GM12892 (cell line): Measurements from ENCODE around the gene TMEM45A.
A peak's percentile ranks its signal among the peaks of the same experiment; 100 is the strongest.

Experiments used
- DNase-seq: peaks from one replicate; pipeline ENCODE4 v3.0.0; 2011; ENCODE audit not compliant: insufficient read length
- FAIRE-seq: peaks from 2 replicates; lab custom pipeline; 2011; peaks lifted over from hg19 to GRCh38; lab: Jason Lieb, UNC
- POLR2A ChIP-seq: IDR thresholded peaks from 2 replicates; pipeline ENCODE4 v1.6.1; 2011; ENCODE audit warnings: low read depth, low read length, control low read depth
- POLR2AphosphoS5 ChIP-seq: IDR thresholded peaks from 2 replicates; pipeline ENCODE4 v1.6.1; 2011; ENCODE audit warnings: low read depth, low read length, control low read depth
- TAF1 ChIP-seq: IDR thresholded peaks from 2 replicates; pipeline ENCODE4 v1.6.1; 2011; ENCODE audit warnings: low read depth, mild to moderate bottlenecking, control low read depth, low read length, borderline replicate concordance

TMEM45A gene

DNA sequence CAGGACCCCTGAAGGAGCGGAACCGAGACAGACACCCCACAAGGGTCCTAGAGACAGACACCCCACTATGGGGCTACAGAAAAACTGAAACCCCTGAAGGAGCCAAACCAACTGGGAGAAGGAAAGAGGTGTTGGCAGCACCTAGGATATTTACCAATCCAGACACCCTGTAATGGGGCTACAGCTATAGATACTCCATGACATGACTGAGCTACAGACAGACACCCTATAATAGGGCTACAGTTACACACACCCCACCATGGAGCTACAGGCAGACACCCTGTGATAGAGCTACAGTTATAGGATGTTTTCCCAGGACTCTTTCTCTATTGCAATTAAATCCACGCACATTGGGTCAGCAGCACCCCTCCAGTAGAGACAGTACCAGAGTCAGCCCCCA lies 94.4 kb downstream of the TMEM45A start:
- no peak for FAIRE-seq
- no peak for DNase-seq
- TF ChIP-seq POLR2A, result no peak
- no peak for TF ChIP-seq TAF1
- TF ChIP-seq POLR2AphosphoS5, result no peak

DNA sequence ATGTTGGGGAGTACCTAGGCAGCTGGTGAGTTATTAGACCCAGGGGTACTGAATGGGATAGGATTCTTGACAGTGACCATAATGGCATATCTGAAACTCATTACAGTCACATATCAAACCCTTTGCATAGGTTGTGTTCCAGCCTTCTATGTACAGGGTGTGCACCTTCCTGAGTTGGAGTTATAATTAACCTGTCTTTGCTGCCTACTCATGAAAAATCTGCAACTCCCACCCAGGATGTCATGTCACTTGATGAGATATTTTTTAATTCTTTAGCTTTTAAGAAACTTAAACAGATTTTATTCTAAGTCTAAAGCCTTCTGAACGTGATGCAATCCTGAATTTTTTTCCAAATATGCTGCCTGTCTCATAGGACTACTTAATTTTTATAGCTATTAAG lies 95.8 kb downstream of the TMEM45A start:
- no peak for TF ChIP-seq TAF1
- TF ChIP-seq POLR2AphosphoS5, result no peak
- TF ChIP-seq POLR2A, result no peak
- FAIRE-seq (no peak), DNase-seq (no peak)

DNA sequence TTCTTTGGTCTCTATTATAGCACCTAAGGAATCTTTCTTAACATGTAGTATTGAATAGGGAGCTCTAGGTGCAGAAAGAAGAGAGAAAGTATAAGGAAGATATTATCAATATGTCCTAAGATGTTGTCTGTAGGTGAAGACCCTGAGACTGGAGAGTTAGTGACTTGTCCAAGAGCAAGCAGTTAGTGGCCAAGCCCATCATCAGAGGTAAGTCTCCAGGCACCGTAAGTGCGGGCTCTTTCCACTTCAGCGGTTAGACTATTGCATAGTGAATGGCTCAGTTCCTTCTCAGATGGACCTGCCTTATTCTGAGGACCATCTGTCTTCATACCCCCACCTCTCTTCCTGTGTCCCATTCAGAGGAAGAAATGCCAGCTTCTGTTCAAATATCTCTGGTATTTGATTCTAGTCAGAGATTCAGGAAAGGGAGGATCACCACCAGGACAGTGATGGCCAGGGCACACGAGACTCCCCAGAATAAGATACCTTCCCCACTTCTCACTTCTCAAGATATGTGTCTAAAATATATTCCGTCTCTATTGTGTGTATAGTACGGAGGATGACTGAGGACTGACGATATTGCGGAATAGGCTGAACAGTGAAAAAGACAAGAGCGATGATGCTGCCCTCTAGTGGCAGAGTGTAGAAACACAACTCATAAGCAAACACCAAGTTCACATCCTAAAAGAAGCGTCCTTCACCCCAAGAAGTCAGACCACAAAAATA lies 97.9 kb downstream of the TMEM45A start:
- FAIRE-seq (peak; percentile 95), DNase-seq (peak; percentile 26)
- TF ChIP-seq POLR2AphosphoS5 (no peak), TAF1 (no peak), POLR2A (no peak)

DNA sequence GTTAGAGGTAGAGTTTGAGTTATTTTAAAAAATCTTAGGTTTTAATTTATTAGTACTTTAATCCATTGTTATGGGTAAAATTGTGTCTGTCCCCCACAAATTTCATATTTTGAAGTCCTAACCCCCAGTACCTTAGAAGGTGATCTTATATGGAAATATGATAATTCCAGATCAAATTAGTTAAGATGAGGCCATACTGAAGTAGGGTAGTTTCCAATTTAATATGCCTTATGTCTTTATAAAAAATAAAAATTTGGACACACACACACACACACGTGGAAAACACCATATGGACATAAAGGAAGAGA lies 98.4 kb downstream of the TMEM45A start:
- no peak for TF ChIP-seq TAF1
- no peak for FAIRE-seq
- no peak for DNase-seq

DNA sequence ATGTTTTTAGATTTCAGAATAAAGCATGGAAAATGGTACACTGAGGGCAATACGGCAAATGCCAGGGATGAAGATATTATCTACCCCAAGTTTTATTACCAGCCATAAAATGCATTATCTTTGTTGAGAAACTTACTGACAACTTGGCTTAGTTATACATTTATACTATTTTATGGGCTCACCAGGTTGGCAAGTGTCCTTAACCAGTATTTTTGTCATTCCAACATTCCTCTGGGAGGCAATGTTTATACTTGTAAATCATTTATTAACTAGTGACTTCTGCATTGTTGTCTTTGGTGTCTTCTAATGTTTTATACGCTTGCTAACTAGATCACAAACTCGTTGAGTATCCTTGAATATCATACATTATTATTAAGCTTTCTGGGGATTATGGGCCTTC lies 99.0 kb downstream of the TMEM45A start:
- TF ChIP-seq POLR2AphosphoS5 (no peak), POLR2A (no peak), TAF1 (no peak)
- FAIRE-seq (no peak), DNase-seq (no peak)

DNA sequence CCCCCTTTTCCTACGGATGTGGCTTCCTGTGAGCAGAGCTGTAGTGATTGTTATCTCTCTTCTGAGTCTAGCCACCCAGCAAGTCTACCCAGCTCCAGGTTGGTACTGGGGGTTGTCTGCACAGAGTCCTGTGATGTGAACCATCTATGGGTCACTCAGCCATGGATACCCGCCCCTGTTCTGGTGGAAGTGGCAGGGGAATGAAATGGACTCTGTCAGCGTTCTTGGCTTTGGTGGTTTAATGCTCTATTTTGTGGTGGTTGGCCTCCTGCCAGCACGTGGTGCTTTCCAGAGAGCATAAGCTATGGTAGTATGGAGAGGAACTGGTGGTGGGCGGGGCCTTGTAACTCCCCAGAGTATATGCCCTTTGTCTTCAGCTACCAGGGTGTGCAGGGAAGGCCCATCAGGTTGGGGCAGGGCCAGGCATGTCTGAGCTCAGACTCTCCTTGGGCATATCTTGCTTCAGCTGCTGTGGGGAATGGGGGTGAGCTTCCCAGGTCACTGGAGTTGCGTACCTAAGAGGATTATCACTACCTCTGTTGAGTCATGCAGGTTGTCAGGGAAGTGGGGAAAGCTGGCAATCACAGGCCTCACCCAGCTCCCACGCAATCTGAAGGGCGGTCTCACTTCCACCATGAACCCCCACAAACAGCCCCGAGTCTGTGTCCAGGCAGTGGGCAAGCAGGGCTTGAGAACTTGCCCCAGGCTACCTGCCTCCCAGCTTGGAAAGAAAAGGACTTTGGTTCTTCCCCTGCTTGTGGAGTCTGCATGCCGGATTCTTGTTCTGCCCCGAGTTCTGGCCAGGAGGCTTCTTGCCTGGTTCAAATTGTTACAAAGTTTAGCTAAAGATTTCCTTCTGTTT lies 108.0 kb downstream of the TMEM45A start:
- DNase-seq (no peak), FAIRE-seq (no peak)
- no peak for TF ChIP-seq POLR2A

DNA sequence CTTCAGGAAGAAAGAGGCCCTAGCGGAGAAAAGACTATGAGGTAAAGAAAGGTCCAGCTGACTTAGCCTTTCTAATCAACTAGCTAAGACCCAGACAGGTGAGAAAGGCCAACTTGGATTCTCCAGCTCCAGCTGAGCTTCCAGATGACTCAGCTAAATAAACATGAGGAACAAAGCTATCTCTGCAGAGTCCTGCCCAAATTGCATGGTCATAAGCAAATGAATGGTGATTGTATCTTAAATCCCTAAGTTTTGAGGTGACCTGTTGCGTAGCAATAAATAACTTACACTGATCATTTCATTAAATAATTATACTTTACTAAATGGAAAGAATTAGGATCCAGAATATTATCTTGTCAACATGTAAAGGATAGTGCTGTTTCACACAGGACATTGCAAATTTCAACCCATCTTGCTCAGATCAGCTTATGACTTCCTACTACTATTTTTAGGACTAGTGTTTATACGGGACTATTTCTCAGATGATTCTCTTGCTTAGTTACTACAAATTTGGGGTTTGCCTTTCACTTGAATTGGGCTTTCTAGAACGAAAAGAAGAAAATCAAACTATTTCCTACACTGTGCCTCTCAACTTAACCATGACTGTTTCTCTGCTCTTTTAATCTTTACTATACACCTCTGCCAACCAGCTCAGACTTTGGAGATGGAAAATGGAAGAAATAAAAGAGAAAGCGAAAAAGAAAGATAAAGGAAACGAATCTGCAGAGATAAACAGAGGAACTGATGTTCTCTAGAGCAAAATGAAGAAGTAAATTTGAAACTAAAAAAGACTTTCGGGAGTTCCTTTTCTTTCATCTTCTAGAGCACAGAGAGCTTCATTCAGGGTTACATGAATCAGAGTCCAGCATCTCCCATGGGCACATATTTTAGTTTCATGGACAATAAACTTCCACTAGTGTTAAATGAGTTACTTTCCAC lies 110.4 kb downstream of the TMEM45A start:
- DNase-seq (no peak), FAIRE-seq (peak; percentile 78)
- TF ChIP-seq POLR2AphosphoS5 (no peak), TAF1 (no peak), POLR2A (no peak)

DNA sequence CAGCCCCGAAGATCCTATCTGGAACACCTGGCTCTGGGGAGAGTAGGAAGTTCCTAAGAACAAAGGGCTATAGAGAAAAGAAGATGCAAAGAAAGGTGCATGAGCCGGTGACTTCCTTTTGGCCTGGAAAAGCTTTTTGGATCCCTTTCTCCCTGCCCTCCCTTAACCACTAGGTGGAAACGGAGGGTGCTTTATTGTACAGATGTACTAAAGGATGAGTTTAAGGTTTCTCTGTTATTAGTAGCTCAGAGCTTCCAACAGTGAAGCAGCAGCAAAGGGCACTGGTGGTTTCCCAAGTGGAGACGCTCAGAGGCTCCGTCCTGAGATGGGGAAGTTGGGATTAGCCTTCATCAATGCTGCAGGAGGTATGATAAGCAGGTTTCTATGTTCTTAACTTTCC lies 111.0 kb downstream of the TMEM45A start:
- TF ChIP-seq POLR2A (no peak), TAF1 (no peak), POLR2AphosphoS5 (no peak)
- DNase-seq (no peak), FAIRE-seq (peak; percentile 44)

DNA sequence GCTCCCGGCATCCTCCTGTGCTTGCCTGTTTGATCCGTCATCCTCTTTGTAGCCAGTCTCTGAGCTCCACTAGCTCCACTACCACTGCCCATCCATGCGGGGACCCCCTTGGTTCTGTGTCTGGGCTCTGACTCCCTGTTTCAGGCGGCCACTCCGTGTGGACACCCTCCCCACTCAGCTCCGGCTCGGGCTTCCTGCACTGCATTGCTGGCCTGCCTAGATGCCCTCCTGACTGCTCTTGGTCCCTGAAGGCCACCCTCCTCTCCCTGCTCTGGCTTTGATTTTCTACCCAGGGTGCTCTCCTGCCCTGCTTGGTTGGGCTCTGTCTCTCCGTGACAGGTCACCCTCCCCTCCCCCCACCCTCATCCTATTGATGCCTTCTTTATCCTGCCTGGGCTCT lies 112.9 kb downstream of the TMEM45A start:
- FAIRE-seq (no peak), DNase-seq (no peak)
- no peak for TF ChIP-seq POLR2A
- TF ChIP-seq POLR2AphosphoS5, result no peak
- no peak for TF ChIP-seq TAF1

DNA sequence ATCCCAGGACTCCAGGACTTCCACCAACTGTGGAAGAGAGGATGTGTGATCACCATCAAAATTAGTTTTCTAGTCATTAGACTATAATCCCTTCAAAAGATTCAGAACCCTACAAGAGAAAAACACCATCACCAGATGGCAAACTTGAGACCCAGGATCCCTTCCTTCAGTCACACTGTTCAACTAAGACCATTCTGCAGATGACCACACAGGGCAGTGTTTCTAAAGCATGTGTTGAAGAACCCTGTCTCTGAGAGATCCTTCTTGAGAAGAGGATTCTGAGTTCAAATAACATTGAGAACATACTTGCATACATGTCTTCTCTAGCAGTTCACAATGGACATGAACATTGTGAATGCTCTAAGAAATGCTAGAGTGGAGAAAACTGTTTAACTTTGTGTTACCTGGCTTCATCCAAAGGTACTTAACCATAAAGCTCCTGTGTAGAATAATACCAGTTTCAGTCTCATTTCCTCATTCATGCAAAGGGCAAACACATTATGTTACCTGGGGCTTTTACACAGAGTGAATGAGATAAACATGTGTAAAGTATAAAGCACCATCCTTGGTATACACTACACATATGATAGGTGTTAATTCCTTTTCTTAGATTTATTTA lies 114.6 kb downstream of the TMEM45A start:
- no peak for DNase-seq
- peak; percentile 56 for FAIRE-seq

DNA sequence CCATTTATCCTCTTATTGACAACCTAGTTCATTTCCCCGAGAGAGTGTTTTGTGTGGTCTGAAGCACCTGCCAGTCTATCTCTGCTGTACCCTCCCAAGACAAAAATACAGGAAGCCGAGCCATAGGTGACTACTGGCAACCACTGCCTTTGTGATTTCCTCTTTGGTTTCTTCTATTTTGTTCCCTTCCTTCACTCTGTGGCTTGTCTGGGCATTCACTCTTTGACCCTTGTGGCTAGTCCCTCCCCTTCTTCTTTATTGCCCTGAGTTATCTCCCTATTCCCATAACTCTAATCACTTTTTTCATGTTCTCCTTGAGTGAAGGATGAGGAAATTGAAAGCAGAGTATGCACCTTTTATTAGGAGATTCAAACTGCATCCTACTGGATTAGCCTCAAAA lies 116.9 kb downstream of the TMEM45A start, which contains the start of gene ADGRG7:
TSS of gene ADGRG7 (plus strand) at position 297 of the 400 bp plus-strand sequence. CDS start 256 bp downstream, outside the sequence.
- TF ChIP-seq POLR2AphosphoS5 (no peak), POLR2A (no peak), TAF1 (no peak)
- DNase-seq, result no peak
- no peak for FAIRE-seq

More for the DNA sequence above, 114.6 kb downstream of the TMEM45A start:
- no peak for TF ChIP-seq TAF1
- TF ChIP-seq POLR2A, result no peak
- no peak for TF ChIP-seq POLR2AphosphoS5
